Measurements from ENCODE around the gene JAG2. TPM values are rescaled to one million over a fixed set of nuclear protein-coding genes. Genes with fewer than 3 reads are reported as not detected.

JAG2 gene
- total RNA-seq, 1 donor from 2014 or later = 72.5 TPM

- DNase-seq = no peak
Observed at GRCh38 chr14:105138551-105139111, 29.9 kb downstream of the JAG2 start.

- DNase-seq = no peak
Observed at GRCh38 chr14:105138021-105138541, 30.5 kb downstream of the JAG2 start.

- DNase-seq = no peak
Observed at GRCh38 chr14:105137481-105138020, 31.0 kb downstream of the JAG2 start.

- no peak for DNase-seq
Observed at GRCh38 chr14:105136401-105137322, 31.9 kb downstream of the JAG2 start.

- DNase-seq = no peak
Observed at GRCh38 chr14:105135700-105136395, 32.7 kb downstream of the JAG2 start.

- no peak for DNase-seq
Observed at GRCh38 chr14:105132921-105133654, 35.5 kb downstream of the JAG2 start.

- DNase-seq = no peak
Observed at GRCh38 chr14:105131241-105131640, 37.3 kb downstream of the JAG2 start.

GRCh38 chr14:105128059-105128458 lies 40.5 kb downstream of the JAG2 start:
- no peak for DNase-seq

- no peak for DNase-seq
Observed at GRCh38 chr14:105126981-105127329, 41.6 kb downstream of the JAG2 start.

- no peak for DNase-seq
Observed at GRCh38 chr14:105126126-105126980, 42.2 kb downstream of the JAG2 start.

- no peak for DNase-seq
Observed at GRCh38 chr14:105124823-105125222, 43.8 kb downstream of the JAG2 start.

- DNase-seq = no peak
Observed at GRCh38 chr14:105123981-105124765, 44.4 kb downstream of the JAG2 start.

GRCh38 chr14:105123064-105123665 lies 45.4 kb downstream of the JAG2 start:
- no peak for DNase-seq

GRCh38 chr14:105120056-105120455 lies 48.5 kb downstream of the JAG2 start:
- no peak for DNase-seq

GRCh38 chr14:105119408-105120025 lies 49.1 kb downstream of the JAG2 start:
- no peak for DNase-seq

GRCh38 chr14:105118646-105119407 lies 49.7 kb downstream of the JAG2 start:
- no peak for DNase-seq

GRCh38 chr14:105117710-105118385 lies 50.7 kb downstream of the JAG2 start:
- DNase-seq = no peak

- DNase-seq = no peak
Observed at GRCh38 chr14:105117257-105117646, 51.3 kb downstream of the JAG2 start.
